Hepatocyte (in vitro differentiated cells): ENCODE measurements around the gene TK1.

ENCODE experiments used
- CTCF ChIP-seq: fragments of 200-600 bp; sonication (generic); IDR thresholded peaks from 2 replicates; pipeline ENCODE4 v1.5.1; 2016; ENCODE audit warnings: antibody characterized with exemption, mild to moderate bottlenecking; ENCODE audit not compliant: poor library complexity
- EZH2 ChIP-seq: fragments of 200-600 bp; sonication (generic); IDR thresholded peaks from 2 replicates; pipeline ENCODE4 v1.6.1; 2016; ENCODE audit warnings: antibody characterized with exemption, mild to moderate bottlenecking, borderline replicate concordance
- EZH2phosphoT487 ChIP-seq: fragments of 200-600 bp; sonication (generic); IDR thresholded peaks from one replicate; pipeline ENCODE4 v1.6.1; 2018; ENCODE audit warnings: antibody characterized with exemption, mild to moderate bottlenecking, low read depth, moderate library complexity; ENCODE audit not compliant: unreplicated experiment, severe bottlenecking

GRCh38 chr17:78225088-78225865 lies 38.4 kb upstream of the TK1 start:
- TF ChIP-seq CTCF, result no peak
- TF ChIP-seq EZH2, result no peak
- TF ChIP-seq EZH2phosphoT487, result no peak
